ENCODE results near the gene PPP5C.

- TF ChIP-seq POLR2A (IDR thresholded peaks at IDR 0.05) = no peak
- TF ChIP-seq, protein P1, sequence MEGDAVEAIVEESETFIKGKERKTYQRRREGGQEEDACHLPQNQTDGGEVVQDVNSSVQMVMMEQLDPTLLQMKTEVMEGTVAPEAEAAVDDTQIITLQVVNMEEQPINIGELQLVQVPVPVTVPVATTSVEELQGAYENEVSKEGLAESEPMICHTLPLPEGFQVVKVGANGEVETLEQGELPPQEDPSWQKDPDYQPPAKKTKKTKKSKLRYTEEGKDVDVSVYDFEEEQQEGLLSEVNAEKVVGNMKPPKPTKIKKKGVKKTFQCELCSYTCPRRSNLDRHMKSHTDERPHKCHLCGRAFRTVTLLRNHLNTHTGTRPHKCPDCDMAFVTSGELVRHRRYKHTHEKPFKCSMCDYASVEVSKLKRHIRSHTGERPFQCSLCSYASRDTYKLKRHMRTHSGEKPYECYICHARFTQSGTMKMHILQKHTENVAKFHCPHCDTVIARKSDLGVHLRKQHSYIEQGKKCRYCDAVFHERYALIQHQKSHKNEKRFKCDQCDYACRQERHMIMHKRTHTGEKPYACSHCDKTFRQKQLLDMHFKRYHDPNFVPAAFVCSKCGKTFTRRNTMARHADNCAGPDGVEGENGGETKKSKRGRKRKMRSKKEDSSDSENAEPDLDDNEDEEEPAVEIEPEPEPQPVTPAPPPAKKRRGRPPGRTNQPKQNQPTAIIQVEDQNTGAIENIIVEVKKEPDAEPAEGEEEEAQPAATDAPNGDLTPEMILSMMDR (IDR thresholded peaks at IDR 0.05) = no peak
Observed at GRCh38 chr19:46311444-46311843, 35.4 kb upstream of the PPP5C start.

Data from tibial nerve (tissue), 3 donors.